Panc1 (cell line): ENCODE results near the gene AMTN. TPM values are rescaled to one million over a fixed set of nuclear protein-coding genes. Genes with fewer than 3 reads are reported as not detected.

Experiments
- ATAC-seq: fragments of 200-7000 bp; cut with Tn5 transposase; 2 replicates; pipeline ENCODE4 v1.9.1; 2020; ENCODE audit warnings: mild to moderate bottlenecking, moderate library complexity
- BruUV-seq: library from RNA; stranded (reverse); fragments of 400-500 nt; replicated peaks from 2 replicates; lab custom pipeline; 2021; lab: Mats Ljungman, UMichigan
- CTCF ChIA-PET: fragments of 300-600 bp; sonication (Branson Sonifier 250); formaldehyde crosslinking; loops from one replicate; lab custom pipeline; 2022; ENCODE audit warnings: antibody characterized with exemption; lab: Charles Lee
- POLR2A ChIA-PET: fragments of 300-600 bp; sonication (Branson Sonifier 250); formaldehyde crosslinking; loops from one replicate; lab custom pipeline; 2022; ENCODE audit warnings: antibody characterized with exemption; lab: Charles Lee
- DNase-seq: peaks from one replicate; pipeline ENCODE4 v3.0.0-alpha.2; 2010; ENCODE audit warnings: low read depth, low spot score
- H3K27ac ChIP-seq: 2 replicates; pipeline ENCODE4 v1.5.1; 2011; ENCODE audit warnings: mild to moderate bottlenecking, low read length, inconsistent platforms
- H3K27me3 ChIP-seq: fragments of 200-500 bp; sonication (Bioruptor generic); 2 replicates; pipeline ENCODE4 v1.6.0; 2014; ENCODE audit warnings: low read length, inconsistent platforms; ENCODE audit not compliant: control insufficient read depth, insufficient read depth
- H3K36me3 ChIP-seq: fragments of 200-500 bp; sonication (Bioruptor generic); 2 replicates; pipeline ENCODE4 v1.5.1; 2014; ENCODE audit warnings: inconsistent platforms, mild to moderate bottlenecking, low read length, moderate library complexity; ENCODE audit not compliant: control insufficient read depth, insufficient read depth
- H3K4me1 ChIP-seq: 2 replicates; pipeline ENCODE4 v1.5.1; 2011; ENCODE audit warnings: inconsistent platforms, mild to moderate bottlenecking, low read length, moderate library complexity; ENCODE audit not compliant: control insufficient read depth, insufficient read depth
- H3K4me3 ChIP-seq, 2 experiments: 2 replicates each; pipeline ENCODE4 v1.5.1; 2011 to 2012; ENCODE audit warnings: low read depth in 2 of 2, low read length in 2 of 2, mild to moderate bottlenecking in 2 of 2, inconsistent platforms in 1 of 2, moderate library complexity in 1 of 2
- H3K9me3 ChIP-seq: fragments of 200-500 bp; sonication (Bioruptor generic); 2 replicates; pipeline ENCODE4 v1.5.1; 2014; ENCODE audit warnings: low read depth, mild to moderate bottlenecking, inconsistent platforms, low read length, moderate library complexity; ENCODE audit not compliant: control insufficient read depth, insufficient read depth
- CTCF ChIP-seq: fragments of 450-650 bp; IDR thresholded peaks from 2 replicates; pipeline ENCODE4 v1.5.1; 2017; ENCODE audit warnings: mild to moderate bottlenecking
- POLR2AphosphoS5 ChIP-seq: IDR thresholded peaks from 2 replicates; pipeline ENCODE4 v1.6.1; 2012; ENCODE audit warnings: mild to moderate bottlenecking, low read depth, low read length, moderate library complexity
- SIN3A ChIP-seq: IDR thresholded peaks from 2 replicates; pipeline ENCODE4 v1.6.1; 2012; ENCODE audit warnings: low read depth, mild to moderate bottlenecking, low read length, moderate library complexity, borderline replicate concordance; ENCODE audit not compliant: insufficient read depth
- TCF7L2 ChIP-seq: IDR thresholded peaks from 2 replicates; pipeline ENCODE4 v1.6.1; 2011; ENCODE audit warnings: mild to moderate bottlenecking, low read depth, low read length, inconsistent platforms
- in situ Hi-C: cut with HindIII; loops from 2 replicates; pipeline ENCODE4 v1.10.0; 2016; ENCODE audit warnings: low sequenced_read_pairs, low pct_unique_long_range_greater_than_20kb
- intact Hi-C: fragments of 100-400 bp; cut with micrococcal nuclease; formaldehyde crosslinking; loops from one replicate; pipeline ENCODE4 v1.10.0; 2022; ENCODE audit not compliant: unreplicated experiment
- total RNA-seq: library from RNA; stranded (reverse); gene quantifications from one replicate; pipeline ENCODE4 v1.2.1, GENCODE V29; 2021; ENCODE audit not compliant: unreplicated experiment
- TF ChIP-seq, protein P1 (sequence below), 2 experiments: IDR thresholded peaks; 2 replicates each; pipeline ENCODE4 v1.6.1; 2011 to 2012; ENCODE audit warnings: low read depth in 2 of 2, control low read depth in 1 of 2, low read length in 1 of 2, mild to moderate bottlenecking in 1 of 2, moderate library complexity in 1 of 2; ENCODE audit not compliant: insufficient read depth in 1 of 2

The AMTN gene
- total RNA-seq, 1 experiment from 2014 or later = not detected

GRCh38 chr4:70515367-70516250 is 2.8 kb upstream of the AMTN start:
- ATAC-seq (no peak), DNase-seq (no peak)
- Histone ChIP-seq H3K9me3 (no peaks in the 10 kb centered on the region), H3K36me3 (no peaks in the 10 kb centered on the region), H3K27ac (no peak overlapping the region), H3K27me3 (no peaks in the 10 kb centered on the region), H3K4me1 (no peaks in the 10 kb centered on the region), H3K4me3 (no peak overlapping the region)
- TF ChIP-seq TCF7L2 = no peak
- intact Hi-C loops = no loop called here
- BruUV-seq = no TSS peak
- POLR2A ChIA-PET = no interaction called here
- CTCF ChIA-PET = no interaction called here
- in situ Hi-C loops = no loop called here

- BruUV-seq = no TSS peak
- DNase-seq (no peak), ATAC-seq (no peak)
- no peaks in the 10 kb centered on the region for H3K4me1 ChIP-seq
- POLR2A ChIA-PET = no interaction called here
- no peaks in the 10 kb centered on the region for H3K27me3 ChIP-seq
- in situ Hi-C loops = no loop called here
- intact Hi-C loops = no loop called here
- no peak overlapping the region for H3K27ac ChIP-seq
- no peaks in the 10 kb centered on the region for H3K9me3 ChIP-seq
- CTCF ChIA-PET = interaction anchor here (0.6 kb wide), 1 partner anchor 866 kb away, joined by 6 read pairs; no protein-coding TSS in a partner anchor
- H3K36me3 ChIP-seq = no peaks in the 10 kb centered on the region
- no peak overlapping the region for H3K4me3 ChIP-seq
- TF ChIP-seq, protein P1, sequence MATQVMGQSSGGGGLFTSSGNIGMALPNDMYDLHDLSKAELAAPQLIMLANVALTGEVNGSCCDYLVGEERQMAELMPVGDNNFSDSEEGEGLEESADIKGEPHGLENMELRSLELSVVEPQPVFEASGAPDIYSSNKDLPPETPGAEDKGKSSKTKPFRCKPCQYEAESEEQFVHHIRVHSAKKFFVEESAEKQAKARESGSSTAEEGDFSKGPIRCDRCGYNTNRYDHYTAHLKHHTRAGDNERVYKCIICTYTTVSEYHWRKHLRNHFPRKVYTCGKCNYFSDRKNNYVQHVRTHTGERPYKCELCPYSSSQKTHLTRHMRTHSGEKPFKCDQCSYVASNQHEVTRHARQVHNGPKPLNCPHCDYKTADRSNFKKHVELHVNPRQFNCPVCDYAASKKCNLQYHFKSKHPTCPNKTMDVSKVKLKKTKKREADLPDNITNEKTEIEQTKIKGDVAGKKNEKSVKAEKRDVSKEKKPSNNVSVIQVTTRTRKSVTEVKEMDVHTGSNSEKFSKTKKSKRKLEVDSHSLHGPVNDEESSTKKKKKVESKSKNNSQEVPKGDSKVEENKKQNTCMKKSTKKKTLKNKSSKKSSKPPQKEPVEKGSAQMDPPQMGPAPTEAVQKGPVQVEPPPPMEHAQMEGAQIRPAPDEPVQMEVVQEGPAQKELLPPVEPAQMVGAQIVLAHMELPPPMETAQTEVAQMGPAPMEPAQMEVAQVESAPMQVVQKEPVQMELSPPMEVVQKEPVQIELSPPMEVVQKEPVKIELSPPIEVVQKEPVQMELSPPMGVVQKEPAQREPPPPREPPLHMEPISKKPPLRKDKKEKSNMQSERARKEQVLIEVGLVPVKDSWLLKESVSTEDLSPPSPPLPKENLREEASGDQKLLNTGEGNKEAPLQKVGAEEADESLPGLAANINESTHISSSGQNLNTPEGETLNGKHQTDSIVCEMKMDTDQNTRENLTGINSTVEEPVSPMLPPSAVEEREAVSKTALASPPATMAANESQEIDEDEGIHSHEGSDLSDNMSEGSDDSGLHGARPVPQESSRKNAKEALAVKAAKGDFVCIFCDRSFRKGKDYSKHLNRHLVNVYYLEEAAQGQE (IDR thresholded peaks at IDR 0.05; ENCODE audit: insufficient read depth in 1 of 2, low read depth in 2 of 2, low read length in 1 of 2) = no peak
- TF ChIP-seq CTCF (no peak), POLR2AphosphoS5 (no peak), SIN3A (no peak)
These were observed 347 bp downstream of the AMTN start for GRCh38 chr4:70518716-70519115.

DNA sequence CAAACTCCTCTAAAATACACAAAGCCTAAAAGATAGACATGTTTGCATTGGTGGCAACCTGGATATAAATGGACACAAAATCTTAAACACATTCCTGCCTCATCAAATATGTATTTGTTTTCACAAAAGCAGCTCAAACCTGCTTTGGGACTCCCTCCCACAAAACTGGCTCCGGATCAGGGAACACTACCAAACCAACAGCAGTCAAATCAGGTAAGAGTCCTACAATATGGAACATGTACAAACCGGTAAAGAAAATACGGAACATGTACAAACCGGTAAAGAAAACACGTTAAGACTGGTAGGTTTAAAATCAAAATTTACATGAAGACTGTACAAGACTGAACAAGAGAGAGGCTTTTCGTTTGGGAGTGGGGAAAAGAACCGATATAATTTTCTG is 4.3 kb downstream of the AMTN start:
- Histone ChIP-seq H3K36me3 (no peaks in the 10 kb centered on the region), H3K4me3 (no peak overlapping the region), H3K9me3 (no peaks in the 10 kb centered on the region), H3K27ac (no peak overlapping the region), H3K27me3 (no peaks in the 10 kb centered on the region), H3K4me1 (no peaks in the 10 kb centered on the region)
- intact Hi-C loops = no loop called here
- no peak for TF ChIP-seq POLR2AphosphoS5
- TF ChIP-seq, protein P1 (IDR thresholded peaks at IDR 0.05; ENCODE audit: insufficient read depth in 1 of 2, low read depth in 2 of 2, low read length in 1 of 2) = no peak
- no peak for TF ChIP-seq SIN3A
- TF ChIP-seq CTCF = no peak
- no peak for TF ChIP-seq TCF7L2
- CTCF ChIA-PET = no interaction called here
- POLR2A ChIA-PET = no interaction called here
- no TSS peak for BruUV-seq
- DNase-seq (no peak), ATAC-seq (no peak)
- in situ Hi-C loops = no loop called here
